HL-60 (cell line): ENCODE data around the gene CORO1C.

Source experiments
- DNase-seq, 2 experiments: peaks; one replicate each; pipeline ENCODE4 v3.0.0-alpha.2; 2010 to 2020; ENCODE audit warnings: low read depth in 1 of 2, low spot score in 1 of 2
- H3K27ac ChIP-seq: fragments of 250-450 bp; sonication (Bioruptor Pico); replicated peaks from 2 replicates; pipeline ENCODE4 v1.5.1; 2020; ENCODE audit warnings: mild to moderate bottlenecking, moderate library complexity
- H3K27me3 ChIP-seq: fragments of 250-450 bp; sonication (Bioruptor Pico); 2 replicates; pipeline ENCODE4 v1.5.1; 2021; ENCODE audit warnings: mild to moderate bottlenecking, moderate library complexity; ENCODE audit not compliant: insufficient read depth, poor library complexity, severe bottlenecking
- H3K4me3 ChIP-seq: replicated peaks from 2 replicates; pipeline ENCODE4 v1.5.1; 2011; ENCODE audit warnings: mild to moderate bottlenecking, control low read depth, low read length; ENCODE audit not compliant: insufficient read depth
- GABPA ChIP-seq: IDR thresholded peaks from 2 replicates; pipeline ENCODE4 v1.6.1; 2012; ENCODE audit warnings: low read depth
- POLR2AphosphoS5 ChIP-seq: IDR thresholded peaks from 2 replicates; pipeline ENCODE4 v1.6.1; 2012; ENCODE audit warnings: low read depth
- SPI1 ChIP-seq: IDR thresholded peaks from 2 replicates; pipeline ENCODE4 v1.6.1; 2012; ENCODE audit warnings: low read depth, mild to moderate bottlenecking, borderline replicate concordance
- TF ChIP-seq, protein P1 (sequence below): IDR thresholded peaks from one replicate; pipeline ENCODE4 v1.5.1; 2011; ENCODE audit warnings: low read length, control low read depth, inconsistent platforms; ENCODE audit not compliant: insufficient read depth
- TF ChIP-seq, protein P2 (sequence below): IDR thresholded peaks from 2 replicates; pipeline ENCODE4 v1.6.1; 2012; ENCODE audit warnings: low read depth; ENCODE audit not compliant: insufficient replicate concordance

The CORO1C gene

DNA sequence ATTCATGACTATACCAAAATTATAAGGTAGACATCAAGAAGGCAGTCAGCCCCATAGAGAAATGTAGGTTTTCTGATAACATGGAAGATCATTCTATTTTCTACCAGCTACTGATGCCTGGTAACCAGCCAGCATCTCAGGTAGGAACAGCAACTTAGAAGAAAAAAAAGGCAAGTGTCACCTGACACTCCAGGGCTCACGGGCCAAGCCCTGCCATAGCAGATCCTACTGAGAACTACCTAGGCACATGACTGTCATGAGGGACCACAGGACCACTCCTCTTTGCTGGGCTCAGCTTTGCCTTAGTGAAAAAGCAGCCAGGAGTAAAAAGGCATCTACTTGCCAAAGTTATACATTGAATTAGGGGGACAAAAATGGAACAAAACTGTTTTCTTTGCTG, 33.4 kb downstream of the CORO1C start:
- no peak overlapping the region for H3K27ac ChIP-seq

DNA sequence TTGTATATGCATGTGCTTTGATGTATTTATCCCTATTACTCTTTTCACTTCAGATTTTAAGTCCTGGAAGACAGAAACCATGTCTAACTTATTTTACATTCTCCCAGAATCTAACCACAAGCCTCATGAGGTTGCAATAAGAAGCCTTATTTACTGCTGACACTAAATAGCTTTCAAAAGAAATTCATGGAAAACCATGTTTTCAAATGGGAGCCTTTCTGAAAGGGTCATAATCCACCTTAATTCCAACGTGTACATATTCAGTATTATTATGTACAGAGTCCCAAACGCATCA, 34.4 kb downstream of the CORO1C start:
- Histone ChIP-seq H3K27me3 (no peaks in the 10 kb centered on the region), H3K27ac (no peak overlapping the region), H3K4me3 (no peak overlapping the region)
- DNase-seq: no peak
- TF ChIP-seq, protein P1, sequence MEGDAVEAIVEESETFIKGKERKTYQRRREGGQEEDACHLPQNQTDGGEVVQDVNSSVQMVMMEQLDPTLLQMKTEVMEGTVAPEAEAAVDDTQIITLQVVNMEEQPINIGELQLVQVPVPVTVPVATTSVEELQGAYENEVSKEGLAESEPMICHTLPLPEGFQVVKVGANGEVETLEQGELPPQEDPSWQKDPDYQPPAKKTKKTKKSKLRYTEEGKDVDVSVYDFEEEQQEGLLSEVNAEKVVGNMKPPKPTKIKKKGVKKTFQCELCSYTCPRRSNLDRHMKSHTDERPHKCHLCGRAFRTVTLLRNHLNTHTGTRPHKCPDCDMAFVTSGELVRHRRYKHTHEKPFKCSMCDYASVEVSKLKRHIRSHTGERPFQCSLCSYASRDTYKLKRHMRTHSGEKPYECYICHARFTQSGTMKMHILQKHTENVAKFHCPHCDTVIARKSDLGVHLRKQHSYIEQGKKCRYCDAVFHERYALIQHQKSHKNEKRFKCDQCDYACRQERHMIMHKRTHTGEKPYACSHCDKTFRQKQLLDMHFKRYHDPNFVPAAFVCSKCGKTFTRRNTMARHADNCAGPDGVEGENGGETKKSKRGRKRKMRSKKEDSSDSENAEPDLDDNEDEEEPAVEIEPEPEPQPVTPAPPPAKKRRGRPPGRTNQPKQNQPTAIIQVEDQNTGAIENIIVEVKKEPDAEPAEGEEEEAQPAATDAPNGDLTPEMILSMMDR: no peak
- TF ChIP-seq, protein P2, sequence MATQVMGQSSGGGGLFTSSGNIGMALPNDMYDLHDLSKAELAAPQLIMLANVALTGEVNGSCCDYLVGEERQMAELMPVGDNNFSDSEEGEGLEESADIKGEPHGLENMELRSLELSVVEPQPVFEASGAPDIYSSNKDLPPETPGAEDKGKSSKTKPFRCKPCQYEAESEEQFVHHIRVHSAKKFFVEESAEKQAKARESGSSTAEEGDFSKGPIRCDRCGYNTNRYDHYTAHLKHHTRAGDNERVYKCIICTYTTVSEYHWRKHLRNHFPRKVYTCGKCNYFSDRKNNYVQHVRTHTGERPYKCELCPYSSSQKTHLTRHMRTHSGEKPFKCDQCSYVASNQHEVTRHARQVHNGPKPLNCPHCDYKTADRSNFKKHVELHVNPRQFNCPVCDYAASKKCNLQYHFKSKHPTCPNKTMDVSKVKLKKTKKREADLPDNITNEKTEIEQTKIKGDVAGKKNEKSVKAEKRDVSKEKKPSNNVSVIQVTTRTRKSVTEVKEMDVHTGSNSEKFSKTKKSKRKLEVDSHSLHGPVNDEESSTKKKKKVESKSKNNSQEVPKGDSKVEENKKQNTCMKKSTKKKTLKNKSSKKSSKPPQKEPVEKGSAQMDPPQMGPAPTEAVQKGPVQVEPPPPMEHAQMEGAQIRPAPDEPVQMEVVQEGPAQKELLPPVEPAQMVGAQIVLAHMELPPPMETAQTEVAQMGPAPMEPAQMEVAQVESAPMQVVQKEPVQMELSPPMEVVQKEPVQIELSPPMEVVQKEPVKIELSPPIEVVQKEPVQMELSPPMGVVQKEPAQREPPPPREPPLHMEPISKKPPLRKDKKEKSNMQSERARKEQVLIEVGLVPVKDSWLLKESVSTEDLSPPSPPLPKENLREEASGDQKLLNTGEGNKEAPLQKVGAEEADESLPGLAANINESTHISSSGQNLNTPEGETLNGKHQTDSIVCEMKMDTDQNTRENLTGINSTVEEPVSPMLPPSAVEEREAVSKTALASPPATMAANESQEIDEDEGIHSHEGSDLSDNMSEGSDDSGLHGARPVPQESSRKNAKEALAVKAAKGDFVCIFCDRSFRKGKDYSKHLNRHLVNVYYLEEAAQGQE: no peak
- TF ChIP-seq POLR2AphosphoS5: no peak
- no peak for TF ChIP-seq GABPA
- TF ChIP-seq SPI1: no peak

More for the DNA sequence above, 33.4 kb downstream of the CORO1C start:
- no peak for DNase-seq
- no peak overlapping the region for H3K4me3 ChIP-seq
- no peaks in the 10 kb centered on the region for H3K27me3 ChIP-seq
- no peak for TF ChIP-seq POLR2AphosphoS5
- TF ChIP-seq, protein P2: no peak
- TF ChIP-seq GABPA: no peak
- TF ChIP-seq, protein P1: no peak
- no peak for TF ChIP-seq SPI1

DNA sequence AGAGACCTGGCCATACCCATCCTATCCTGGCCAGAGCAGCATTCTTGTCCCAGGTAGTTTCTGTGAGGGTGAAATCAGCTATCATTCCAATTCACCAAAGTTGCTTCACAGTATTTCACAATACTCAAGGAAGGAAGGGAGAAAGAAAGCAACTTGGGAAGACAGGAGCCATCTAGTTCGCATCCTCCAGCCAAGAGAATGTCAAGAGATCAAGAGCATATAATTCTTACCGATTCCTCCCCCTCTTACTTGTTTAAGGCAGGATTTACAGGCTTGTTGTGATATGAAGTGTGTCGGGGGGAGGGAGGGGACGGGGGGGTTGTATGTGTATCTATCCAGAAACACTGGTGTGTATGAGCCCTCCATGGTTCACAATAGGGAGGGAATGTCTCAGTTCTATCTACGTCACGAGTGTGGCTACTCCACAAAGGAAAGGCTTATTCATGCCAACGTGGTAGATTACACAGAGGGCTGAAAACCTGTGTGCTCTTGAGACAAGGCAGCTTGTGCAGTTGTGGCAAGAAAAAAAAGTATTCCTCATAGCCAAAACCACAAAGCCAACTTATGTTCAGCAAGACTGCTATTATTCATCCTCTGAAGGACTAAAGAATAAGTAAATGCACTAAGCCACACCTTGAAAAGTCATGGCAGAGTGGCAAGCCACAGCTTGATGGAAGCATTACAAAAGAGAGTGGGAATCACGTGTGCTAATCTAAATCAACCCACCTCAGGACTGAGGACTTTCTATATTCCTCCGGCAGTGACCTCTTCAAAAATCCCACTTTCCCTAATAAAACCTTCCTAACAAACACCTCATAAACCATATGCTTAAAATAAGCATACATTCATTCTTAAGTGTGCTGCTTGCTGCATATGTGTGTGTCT, 35.0 kb downstream of the CORO1C start:
- H3K27ac ChIP-seq: no peak overlapping the region
- no peaks in the 10 kb centered on the region for H3K27me3 ChIP-seq
- TF ChIP-seq POLR2AphosphoS5: no peak
- no peak for TF ChIP-seq SPI1
- TF ChIP-seq, protein P2: no peak
- TF ChIP-seq GABPA: no peak
- TF ChIP-seq, protein P1: no peak
- H3K4me3 ChIP-seq: no peak overlapping the region
- DNase-seq: no peak
